Ishikawa (cell line): ENCODE measurements around the gene TRAPPC3L.

Source experiments
- CEBPB ChIP-seq: IDR thresholded peaks from 2 replicates; pipeline ENCODE4 v1.6.1; 2012
- EGR1 ChIP-seq: IDR thresholded peaks from 2 replicates; pipeline ENCODE4 v1.6.1; 2012
- EP300 ChIP-seq: IDR thresholded peaks from 2 replicates; pipeline ENCODE4 v1.6.1; 2012; ENCODE audit warnings: borderline replicate concordance
- NFIC ChIP-seq: IDR thresholded peaks from 2 replicates; pipeline ENCODE4 v1.6.1; 2012
- RAD21 ChIP-seq: IDR thresholded peaks from 2 replicates; pipeline ENCODE4 v1.6.1; 2012; ENCODE audit warnings: low read depth
- TAF1 ChIP-seq: IDR thresholded peaks from 2 replicates; pipeline ENCODE4 v1.6.1; 2012; ENCODE audit warnings: low read depth, mild to moderate bottlenecking
- TCF12 ChIP-seq: IDR thresholded peaks from 2 replicates; pipeline ENCODE4 v1.6.1; 2012; ENCODE audit warnings: low read depth
- YY1 ChIP-seq: IDR thresholded peaks from 2 replicates; pipeline ENCODE4 v1.6.1; 2012; ENCODE audit warnings: low read depth
- ZBTB7A ChIP-seq: IDR thresholded peaks from 2 replicates; pipeline ENCODE4 v1.6.1; 2012; ENCODE audit warnings: low read depth
- TF ChIP-seq, protein P1 (sequence below): IDR thresholded peaks from 2 replicates; pipeline ENCODE4 v1.6.1; 2012
- TF ChIP-seq, protein P2 (sequence below): IDR thresholded peaks from 2 replicates; pipeline ENCODE4 v1.6.1; 2012; ENCODE audit warnings: low read depth, mild to moderate bottlenecking

DNA sequence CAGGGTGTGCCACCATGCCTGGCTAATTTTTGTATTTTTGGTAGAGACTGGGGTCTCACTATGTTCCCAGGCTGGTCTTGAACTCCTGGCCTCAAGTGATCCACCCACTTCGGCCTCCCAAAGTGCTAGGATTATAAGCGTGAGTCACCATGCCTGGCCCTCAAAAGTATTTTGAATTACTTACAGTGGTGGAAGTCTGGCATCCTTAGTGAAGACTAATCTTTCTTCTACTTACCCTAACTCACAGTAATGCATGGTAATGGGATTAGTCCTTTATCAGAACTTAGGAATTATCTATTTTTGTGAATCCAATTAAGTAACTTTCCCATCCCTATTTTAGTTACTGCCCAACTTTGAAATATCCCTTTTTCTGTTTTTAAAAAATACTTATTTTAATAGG, 29.7 kb upstream of the TRAPPC3L start:
- TF ChIP-seq EP300, result no peak
- no peak for TF ChIP-seq TCF12
- no peak for TF ChIP-seq NFIC
- no peak for TF ChIP-seq RAD21
- no peak for TF ChIP-seq CEBPB
- TF ChIP-seq, protein P1, sequence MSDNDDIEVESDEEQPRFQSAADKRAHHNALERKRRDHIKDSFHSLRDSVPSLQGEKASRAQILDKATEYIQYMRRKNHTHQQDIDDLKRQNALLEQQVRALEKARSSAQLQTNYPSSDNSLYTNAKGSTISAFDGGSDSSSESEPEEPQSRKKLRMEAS, result no peak
- no peak for TF ChIP-seq TAF1
- TF ChIP-seq, protein P2, sequence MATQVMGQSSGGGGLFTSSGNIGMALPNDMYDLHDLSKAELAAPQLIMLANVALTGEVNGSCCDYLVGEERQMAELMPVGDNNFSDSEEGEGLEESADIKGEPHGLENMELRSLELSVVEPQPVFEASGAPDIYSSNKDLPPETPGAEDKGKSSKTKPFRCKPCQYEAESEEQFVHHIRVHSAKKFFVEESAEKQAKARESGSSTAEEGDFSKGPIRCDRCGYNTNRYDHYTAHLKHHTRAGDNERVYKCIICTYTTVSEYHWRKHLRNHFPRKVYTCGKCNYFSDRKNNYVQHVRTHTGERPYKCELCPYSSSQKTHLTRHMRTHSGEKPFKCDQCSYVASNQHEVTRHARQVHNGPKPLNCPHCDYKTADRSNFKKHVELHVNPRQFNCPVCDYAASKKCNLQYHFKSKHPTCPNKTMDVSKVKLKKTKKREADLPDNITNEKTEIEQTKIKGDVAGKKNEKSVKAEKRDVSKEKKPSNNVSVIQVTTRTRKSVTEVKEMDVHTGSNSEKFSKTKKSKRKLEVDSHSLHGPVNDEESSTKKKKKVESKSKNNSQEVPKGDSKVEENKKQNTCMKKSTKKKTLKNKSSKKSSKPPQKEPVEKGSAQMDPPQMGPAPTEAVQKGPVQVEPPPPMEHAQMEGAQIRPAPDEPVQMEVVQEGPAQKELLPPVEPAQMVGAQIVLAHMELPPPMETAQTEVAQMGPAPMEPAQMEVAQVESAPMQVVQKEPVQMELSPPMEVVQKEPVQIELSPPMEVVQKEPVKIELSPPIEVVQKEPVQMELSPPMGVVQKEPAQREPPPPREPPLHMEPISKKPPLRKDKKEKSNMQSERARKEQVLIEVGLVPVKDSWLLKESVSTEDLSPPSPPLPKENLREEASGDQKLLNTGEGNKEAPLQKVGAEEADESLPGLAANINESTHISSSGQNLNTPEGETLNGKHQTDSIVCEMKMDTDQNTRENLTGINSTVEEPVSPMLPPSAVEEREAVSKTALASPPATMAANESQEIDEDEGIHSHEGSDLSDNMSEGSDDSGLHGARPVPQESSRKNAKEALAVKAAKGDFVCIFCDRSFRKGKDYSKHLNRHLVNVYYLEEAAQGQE, result no peak
- TF ChIP-seq EGR1, result no peak
- no peak for TF ChIP-seq YY1
- no peak for TF ChIP-seq ZBTB7A
